VCaP (cell line): ENCODE data around the gene SAP30.
A peak's percentile ranks its signal among the peaks of the same experiment; 100 is the strongest.

Experiments
- H3K27ac ChIP-seq: fragments of 450-650 bp; 2 replicates; pipeline ENCODE4 v1.5.1; 2017
- CTCF ChIP-seq: fragments of 450-650 bp; conservative IDR thresholded peaks from 2 replicates; pipeline ENCODE4 v1.5.1; 2017; ENCODE audit warnings: mild to moderate bottlenecking, moderate library complexity

SAP30 gene

GRCh38 chr4:173347467-173347866 is 23.3 kb upstream of the SAP30 start:
- TF ChIP-seq CTCF, result no peak
- H3K27ac ChIP-seq, result no peak overlapping the region

GRCh38 chr4:173357939-173358338 is 12.8 kb upstream of the SAP30 start:
- TF ChIP-seq CTCF, result no peak
- no peak overlapping the region for H3K27ac ChIP-seq

- H3K27ac ChIP-seq, result no peak overlapping the region
- peak; percentile 71 for TF ChIP-seq CTCF
These were observed 10.1 kb upstream of the SAP30 start for GRCh38 chr4:173360587-173361221.

GRCh38 chr4:173362666-173363065 is 8.1 kb upstream of the SAP30 start:
- TF ChIP-seq CTCF, result no peak
- H3K27ac ChIP-seq, result no peak overlapping the region

GRCh38 chr4:173365359-173365996 is 5.3 kb upstream of the SAP30 start:
- no peak overlapping the region for H3K27ac ChIP-seq
- no peak for TF ChIP-seq CTCF

GRCh38 chr4:173367285-173367684 is 3.5 kb upstream of the SAP30 start:
- H3K27ac ChIP-seq, result no peak overlapping the region
- TF ChIP-seq CTCF, result no peak

- TF ChIP-seq CTCF, result no peak
- no peak overlapping the region for H3K27ac ChIP-seq
These were observed 2.8 kb upstream of the SAP30 start for GRCh38 chr4:173367946-173368345.
